CD8-positive, alpha-beta memory T cell (primary cell): ENCODE measurements around the gene IZUMO4. TPM values are rescaled to one million over a fixed set of nuclear protein-coding genes. Genes with fewer than 3 reads are reported as not detected.
"Not testable (repeated sequence)": the region's sequence is repeated elsewhere in the genome, so short reads cannot be mapped to it uniquely, and the experiment has no call there.

ENCODE experiments used
- CTCF ChIA-PET: fragments of 350-600 bp; sonication (Branson Sonifier 250); formaldehyde crosslinking; loops from one replicate; lab custom pipeline; 2021; ENCODE audit warnings: antibody characterized with exemption; lab: Charles Lee
- POLR2A ChIA-PET: fragments of 350-600 bp; sonication (Branson Sonifier 250); formaldehyde crosslinking; loops from one replicate; lab custom pipeline; 2021; ENCODE audit warnings: antibody characterized with exemption; lab: Charles Lee
- DNase-seq, 5 donors: peaks; one replicate each; pipeline versions ENCODE4 v3.0.0 to v3.0.0-alpha.2; 2020 to 2022; ENCODE audit warnings: mixed read lengths in 1 of 5
- H3K27ac ChIP-seq: one replicate; pipeline ENCODE4 v1.7.0; 2013; ENCODE audit warnings: low read depth, mild to moderate bottlenecking, low read length, moderate library complexity
- H3K27me3 ChIP-seq: 2 replicates; pipeline ENCODE4 v1.7.0; 2013; ENCODE audit warnings: low read length, mild to moderate bottlenecking; ENCODE audit not compliant: insufficient read depth, poor library complexity, severe bottlenecking
- H3K36me3 ChIP-seq: 2 replicates; pipeline ENCODE4 v1.7.0; 2013; ENCODE audit warnings: mild to moderate bottlenecking, low read length, moderate library complexity; ENCODE audit not compliant: insufficient read depth
- H3K4me1 ChIP-seq: 2 replicates; pipeline ENCODE4 v1.7.0; 2013; ENCODE audit warnings: mild to moderate bottlenecking, low read length, moderate library complexity; ENCODE audit not compliant: insufficient read depth
- H3K4me3 ChIP-seq: 2 replicates; pipeline ENCODE4 v1.7.0; 2013; ENCODE audit warnings: mild to moderate bottlenecking, low read length
- H3K9me3 ChIP-seq: 2 replicates; pipeline ENCODE4 v1.7.0; 2013; ENCODE audit warnings: mild to moderate bottlenecking, low read length
- H3K27ac Mint-ChIP-seq, 8 donors: one replicate each; pipeline ENCODE4 v1.8.0; 2020 to 2021; ENCODE audit warnings: mixed read lengths in 8 of 8, mild to moderate bottlenecking in 6 of 8, inconsistent platforms in 3 of 8, moderate library complexity in 3 of 8
- H3K27me3 Mint-ChIP-seq, 2 donors: one replicate each; pipeline ENCODE4 v1.8.0; 2020 to 2021; ENCODE audit warnings: mixed read lengths in 2 of 2, mild to moderate bottlenecking in 1 of 2, moderate library complexity in 1 of 2
- H3K36me3 Mint-ChIP-seq, 3 donors: one replicate each; pipeline ENCODE4 v1.8.0; 2020 to 2021; ENCODE audit warnings: mixed read lengths in 3 of 3, inconsistent platforms in 1 of 3, mild to moderate bottlenecking in 1 of 3
- H3K4me1 Mint-ChIP-seq, 3 donors: one replicate each; pipeline ENCODE4 v1.8.0; 2020 to 2021; ENCODE audit warnings: mixed read lengths in 3 of 3, inconsistent platforms in 1 of 3, mild to moderate bottlenecking in 1 of 3
- H3K4me3 Mint-ChIP-seq, 7 donors: one replicate each; pipeline ENCODE4 v1.8.0; 2020 to 2021; ENCODE audit warnings: mixed read lengths in 7 of 7, mild to moderate bottlenecking in 6 of 7, moderate library complexity in 4 of 7, inconsistent platforms in 2 of 7
- H3K9me3 Mint-ChIP-seq, 5 donors: one replicate each; pipeline ENCODE4 v1.8.0; 2020 to 2022; ENCODE audit warnings: mixed read lengths in 5 of 5, mild to moderate bottlenecking in 3 of 5, moderate library complexity in 2 of 5, inconsistent platforms in 1 of 5
- polyA plus RNA-seq: library from polyadenylated mRNA; unstranded; fragments of 300-500 nt; fragmentation: Illumina TruSeq; gene quantifications from one replicate; pipeline ENCODE4 v1.2.3, GENCODE V29; 2021
- total RNA-seq, 2 experiments: library from RNA; stranded (reverse); gene quantifications; one replicate each; pipeline ENCODE4 v1.2.3, GENCODE V29; 2021

IZUMO4 gene
- total and polyA plus RNA-seq, 3 experiments from 2014 or later, result 0.58 to 9.7 (median 8.9) TPM

DNA sequence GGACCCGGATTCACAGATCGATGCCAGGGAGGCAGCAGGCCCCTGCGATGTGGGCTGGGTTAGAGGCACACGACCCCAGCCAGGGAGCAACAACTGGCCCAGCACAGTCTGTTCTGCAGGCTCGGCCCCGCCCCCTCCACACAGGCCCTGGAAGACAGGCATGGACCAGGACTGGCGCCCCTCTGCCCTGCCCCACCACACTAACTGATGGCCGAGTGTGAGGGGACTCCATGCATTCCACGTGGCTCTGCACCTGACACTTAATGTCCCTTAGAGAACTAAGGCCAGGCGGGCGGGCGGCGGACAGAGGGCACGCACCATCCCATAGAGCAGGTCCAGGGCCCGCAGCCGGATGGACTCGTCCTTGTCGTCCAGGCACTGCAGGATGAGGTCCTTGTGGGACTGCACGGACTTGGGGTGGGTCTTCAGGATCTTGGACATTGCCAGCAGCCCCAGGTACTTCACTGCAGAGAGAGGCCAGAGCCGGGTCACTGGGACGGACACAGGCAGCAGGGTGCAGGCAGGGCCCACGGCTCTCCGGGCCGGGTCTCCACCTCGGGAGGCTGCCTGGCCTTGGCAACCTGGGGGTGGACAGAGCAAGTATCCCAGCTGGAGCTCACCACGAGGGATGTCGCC lies 24.8 kb downstream of the IZUMO4 start:
- H3K27me3 ChIP-seq, result no peaks in the 10 kb centered on the region
- no peak overlapping the region for H3K4me3 ChIP-seq
- ChIA-PET POLR2A (no interaction called here), CTCF (no interaction called here)
- peaks cover 43% of the 10 kb centered on the region for H3K36me3 ChIP-seq
- H3K4me3 Mint-ChIP-seq, result no peak overlapping the region
- H3K27ac ChIP-seq, result no peak overlapping the region
- peaks cover 0 to 81% (median 4%) of the 10 kb centered on the region in 3 donors for H3K36me3 Mint-ChIP-seq
- H3K27me3 Mint-ChIP-seq, result no peaks in the 10 kb centered on the region
- no peak for DNase-seq
- H3K4me1 Mint-ChIP-seq, result no peaks in the 10 kb centered on the region
- no peak overlapping the region for H3K27ac Mint-ChIP-seq
- H3K9me3 Mint-ChIP-seq, result no peaks in the 10 kb centered on the region
- no peaks in the 10 kb centered on the region for H3K4me1 ChIP-seq
- no peaks in the 10 kb centered on the region for H3K9me3 ChIP-seq

DNA sequence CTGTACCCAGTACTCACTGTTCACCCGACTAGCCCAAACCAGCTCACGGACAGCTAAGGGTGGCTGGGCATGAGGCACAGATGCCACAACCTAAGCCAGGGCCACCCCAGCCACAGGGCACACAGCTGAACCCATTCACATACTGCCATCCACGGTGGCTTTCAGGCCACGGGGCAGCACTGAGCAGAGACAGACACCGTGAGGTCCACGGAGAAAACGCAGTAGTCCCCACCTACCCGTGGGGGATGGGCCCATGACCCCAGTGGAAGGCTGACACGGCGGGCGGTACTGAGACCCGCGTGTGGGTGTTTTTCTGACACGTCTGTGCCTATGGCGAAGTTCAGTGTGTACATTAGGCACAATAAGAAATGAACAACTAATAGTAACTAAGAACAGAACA lies 25.5 kb downstream of the IZUMO4 start:
- peaks cover 35% of the 10 kb centered on the region for H3K36me3 ChIP-seq
- Mint-ChIP-seq H3K4me3 (no peak overlapping the region), H3K27me3 (no peaks in the 10 kb centered on the region)

DNA sequence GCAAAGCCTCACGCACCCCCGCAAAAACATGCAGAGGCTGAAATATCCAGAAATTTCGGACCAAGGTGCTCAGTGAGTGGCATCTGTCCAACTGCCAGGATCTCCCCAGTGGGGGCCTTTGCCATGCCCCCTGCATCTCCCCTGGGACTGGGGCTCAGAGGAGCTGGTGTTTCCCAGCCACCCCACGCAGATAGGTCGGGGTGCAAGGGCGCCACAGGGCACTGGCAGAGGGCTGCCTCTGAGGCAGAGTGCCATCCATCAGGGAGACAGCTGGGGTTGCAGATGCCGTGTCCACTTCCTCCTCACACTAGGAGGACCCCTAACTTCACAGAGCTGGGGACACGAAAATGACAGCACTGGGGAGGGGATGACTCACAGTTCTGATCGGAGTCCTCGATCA lies 26.3 kb downstream of the IZUMO4 start:
- Mint-ChIP-seq H3K27me3 (no peaks in the 10 kb centered on the region), H3K4me3 (no peak overlapping the region), H3K4me1 (no peaks in the 10 kb centered on the region), H3K36me3 (peaks cover 0 to 82% (median 4%) of the 10 kb centered on the region in 3 donors), H3K27ac (no peak overlapping the region), H3K9me3 (no peaks in the 10 kb centered on the region)
- no peak overlapping the region for H3K27ac ChIP-seq
- DNase-seq, result no peak
- no peaks in the 10 kb centered on the region for H3K4me1 ChIP-seq
- POLR2A ChIA-PET, result no interaction called here
- no peaks in the 10 kb centered on the region for H3K27me3 ChIP-seq
- H3K36me3 ChIP-seq, result peaks cover 28% of the 10 kb centered on the region
- H3K4me3 ChIP-seq, result no peak overlapping the region
- H3K9me3 ChIP-seq, result no peaks in the 10 kb centered on the region
- CTCF ChIA-PET, result no interaction called here

More for the DNA sequence above, 25.5 kb downstream of the IZUMO4 start:
- H3K27ac ChIP-seq, result no peak overlapping the region
- H3K4me1 ChIP-seq, result no peaks in the 10 kb centered on the region
- ChIA-PET POLR2A (no interaction called here), CTCF (no interaction called here)
- no peak for DNase-seq
- peaks cover 0 to 82% (median 4%) of the 10 kb centered on the region in 3 donors for H3K36me3 Mint-ChIP-seq
- H3K4me1 Mint-ChIP-seq, result no peaks in the 10 kb centered on the region
- no peak overlapping the region for H3K27ac Mint-ChIP-seq
- H3K9me3 Mint-ChIP-seq, result no peaks in the 10 kb centered on the region
- H3K9me3 ChIP-seq, result no peaks in the 10 kb centered on the region
- no peaks in the 10 kb centered on the region for H3K27me3 ChIP-seq
- no peak overlapping the region for H3K4me3 ChIP-seq

DNA sequence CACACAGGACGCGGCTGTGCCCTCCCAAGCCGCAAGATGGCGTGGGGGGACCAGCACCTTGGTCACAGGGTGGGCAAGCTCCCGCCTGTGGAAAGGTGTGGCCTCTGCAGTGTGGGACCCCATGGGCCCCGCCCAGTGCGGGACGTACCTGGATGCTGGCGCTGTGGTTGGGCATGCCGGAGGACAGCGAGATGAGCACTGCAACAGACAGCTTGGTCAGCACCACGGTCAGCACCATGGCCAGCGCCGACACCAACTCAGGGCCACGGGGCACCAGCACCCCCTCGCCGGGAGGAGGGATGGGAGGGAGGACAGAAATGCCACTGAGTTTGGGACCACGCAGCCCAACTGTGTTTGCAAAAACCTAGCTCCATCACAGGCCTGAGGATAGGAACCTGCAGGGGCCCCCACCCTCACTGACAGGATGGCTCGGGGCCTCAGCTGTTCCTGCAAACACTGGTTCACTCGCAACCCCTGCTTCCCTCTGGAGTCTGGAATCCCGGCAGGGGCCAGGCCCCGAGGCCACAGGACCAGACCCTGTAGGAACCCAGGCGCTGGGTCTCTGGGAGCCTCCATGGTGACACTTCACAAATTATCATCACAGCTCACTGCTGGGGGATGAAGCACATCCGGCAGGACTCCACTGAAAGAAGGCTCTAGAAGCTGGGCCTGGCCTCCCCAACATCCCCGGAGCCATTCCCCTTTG lies 27.1 kb downstream of the IZUMO4 start:
- Mint-ChIP-seq H3K4me3 (no peak overlapping the region), H3K4me1 (no peaks in the 10 kb centered on the region), H3K9me3 (no peaks in the 10 kb centered on the region), H3K36me3 (peaks cover 0 to 75% (median 2%) of the 10 kb centered on the region in 3 donors), H3K27me3 (no peaks in the 10 kb centered on the region), H3K27ac (peak overlapping the region in 1 of 8 donors; percentile 26)
- no peaks in the 10 kb centered on the region for H3K9me3 ChIP-seq
- H3K4me3 ChIP-seq, result no peak overlapping the region
- H3K36me3 ChIP-seq, result peaks cover 22% of the 10 kb centered on the region
- POLR2A ChIA-PET, result no interaction called here
- no peaks in the 10 kb centered on the region for H3K27me3 ChIP-seq
- H3K27ac ChIP-seq, result no peak overlapping the region
- CTCF ChIA-PET, result interaction anchor here (0.9 kb wide), 1 partner anchor 11 kb away, joined by 3 read pairs; no protein-coding TSS in a partner anchor
- H3K4me1 ChIP-seq, result no peaks in the 10 kb centered on the region
- peak in 1 of 5 donors; percentile 12 for DNase-seq

DNA sequence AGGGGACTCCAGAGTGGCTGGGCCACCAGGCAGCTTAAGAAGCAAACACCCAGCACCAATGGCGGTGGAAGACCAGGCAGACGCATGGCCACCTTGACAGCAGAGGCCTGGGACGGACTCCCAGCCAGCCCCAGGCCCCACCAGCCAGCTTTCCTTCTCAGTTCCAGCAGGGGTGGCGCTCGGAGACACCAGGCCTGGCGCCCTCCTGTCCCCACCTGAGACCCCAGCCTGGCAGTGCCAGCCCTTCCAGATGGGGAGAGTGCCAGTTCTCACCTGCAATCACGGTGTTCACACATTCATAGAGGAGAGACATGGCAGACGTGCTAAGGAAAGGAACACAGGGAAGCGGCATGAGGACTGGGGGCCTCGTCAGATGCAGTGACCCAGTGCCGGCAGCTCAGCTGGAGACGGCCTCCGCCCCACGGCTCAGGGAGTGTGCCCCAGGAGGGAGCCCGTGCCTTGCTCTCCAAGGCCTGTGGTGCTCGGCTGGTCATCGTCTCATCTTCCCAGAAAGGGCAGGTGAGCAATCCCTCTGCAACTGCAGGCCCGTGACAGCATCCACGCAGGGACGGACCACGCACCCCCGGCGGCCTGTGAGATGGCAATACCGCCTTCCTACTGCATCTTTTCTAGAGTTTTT lies 30.3 kb downstream of the IZUMO4 start:
- no peak overlapping the region for H3K27ac Mint-ChIP-seq
- H3K36me3 Mint-ChIP-seq, result peaks cover 0 to 70% (median 0%) of the 10 kb centered on the region in 3 donors
- H3K4me3 Mint-ChIP-seq, result no peak overlapping the region
- Histone ChIP-seq H3K4me3 (no peak overlapping the region), H3K4me1 (no peaks in the 10 kb centered on the region), H3K36me3 (peaks cover 37% of the 10 kb centered on the region), H3K9me3 (no peaks in the 10 kb centered on the region), H3K27me3 (no peaks in the 10 kb centered on the region), H3K27ac (no peak overlapping the region)
- no peaks in the 10 kb centered on the region for H3K9me3 Mint-ChIP-seq
- POLR2A ChIA-PET, result no interaction called here
- H3K4me1 Mint-ChIP-seq, result no peaks in the 10 kb centered on the region
- no peak for DNase-seq
- no peaks in the 10 kb centered on the region for H3K27me3 Mint-ChIP-seq
- CTCF ChIA-PET, result no interaction called here

DNA sequence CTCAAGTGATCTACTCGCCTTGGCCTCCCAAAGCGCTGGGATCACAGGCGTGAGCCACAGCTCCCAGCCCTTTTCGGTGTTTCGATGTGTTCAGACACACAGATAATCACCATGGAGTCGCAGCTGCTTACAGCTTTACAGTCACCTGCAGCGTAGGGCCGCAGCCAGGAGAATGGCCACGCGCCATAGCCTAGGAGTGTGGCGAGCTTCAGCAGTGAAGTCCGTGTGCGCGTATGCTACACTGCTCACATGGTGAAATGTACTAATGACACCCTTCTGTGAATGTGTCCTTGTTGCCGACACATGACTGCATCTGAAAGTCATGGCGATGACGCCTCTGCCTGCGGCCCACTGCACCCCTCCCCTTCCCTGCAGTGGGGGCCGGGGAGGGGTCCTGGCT lies 31.0 kb downstream of the IZUMO4 start:
- POLR2A ChIA-PET, result no interaction called here
- no peaks in the 10 kb centered on the region for H3K4me1 Mint-ChIP-seq

DNA sequence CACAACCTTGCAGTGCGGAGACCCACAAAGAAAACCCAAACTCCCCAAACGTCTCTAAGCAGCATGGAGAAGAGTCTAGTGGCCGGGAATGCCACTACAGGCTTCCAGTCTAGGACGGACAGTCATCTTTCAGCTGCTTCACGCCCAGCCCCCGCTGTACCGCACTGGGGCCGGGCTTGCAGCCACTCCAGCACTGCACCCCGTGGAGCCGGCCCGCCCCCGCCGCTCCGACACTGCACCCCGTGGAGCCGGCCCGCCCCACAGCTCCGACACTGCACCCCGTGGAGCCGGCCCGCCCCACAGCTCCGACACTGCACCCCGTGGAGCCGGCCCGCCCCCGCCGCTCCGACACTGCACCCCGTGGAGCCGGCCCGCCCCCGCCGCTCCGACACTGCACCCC lies 31.5 kb downstream of the IZUMO4 start:
- H3K4me3 ChIP-seq, H3K27me3 ChIP-seq, POLR2A ChIA-PET, H3K27ac Mint-ChIP-seq, H3K27ac ChIP-seq, H3K9me3 Mint-ChIP-seq, H3K9me3 ChIP-seq, DNase-seq, CTCF ChIA-PET, H3K4me3 Mint-ChIP-seq, H3K4me1 ChIP-seq, H3K4me1 Mint-ChIP-seq, H3K27me3 Mint-ChIP-seq: not testable (repeated sequence)
- peaks cover 0 to 69% (median 1%) of the 10 kb centered on the region in 3 donors for H3K36me3 Mint-ChIP-seq
- H3K36me3 ChIP-seq, result peaks cover 38% of the 10 kb centered on the region

More for the DNA sequence above, 31.0 kb downstream of the IZUMO4 start:
- no peaks in the 10 kb centered on the region for H3K27me3 Mint-ChIP-seq
- no peaks in the 10 kb centered on the region for H3K9me3 ChIP-seq
- peaks cover 0 to 70% (median 0%) of the 10 kb centered on the region in 3 donors for H3K36me3 Mint-ChIP-seq
- H3K4me3 ChIP-seq, result no peak overlapping the region
- H3K27ac ChIP-seq, result no peak overlapping the region
- CTCF ChIA-PET, result no interaction called here
- peaks cover 41% of the 10 kb centered on the region for H3K36me3 ChIP-seq
- H3K27ac Mint-ChIP-seq, result no peak overlapping the region
- no peaks in the 10 kb centered on the region for H3K4me1 ChIP-seq
- DNase-seq, result no peak
- H3K4me3 Mint-ChIP-seq, result no peak overlapping the region
- H3K9me3 Mint-ChIP-seq, result no peaks in the 10 kb centered on the region
- no peaks in the 10 kb centered on the region for H3K27me3 ChIP-seq

DNA sequence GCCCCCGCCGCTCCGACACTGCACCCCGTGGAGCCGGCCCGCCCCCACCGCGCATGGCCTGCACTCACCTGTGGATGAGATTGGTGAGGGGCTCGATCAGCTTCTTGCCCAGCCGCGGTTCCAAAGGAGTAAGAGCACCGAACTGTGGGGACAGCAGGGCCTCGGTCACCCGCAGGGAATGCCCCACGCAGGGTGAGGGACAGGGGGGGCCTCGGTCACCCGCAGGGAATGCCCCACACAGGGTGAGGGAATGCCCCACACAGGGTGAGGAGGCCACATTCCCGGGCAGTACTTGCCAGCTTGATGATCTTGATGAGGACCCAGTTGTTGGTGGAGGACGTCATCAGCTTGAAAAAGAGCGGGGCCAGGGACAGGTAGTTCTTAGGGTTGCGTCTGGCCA lies 32.3 kb downstream of the IZUMO4 start:
- ChIA-PET CTCF (no interaction called here), POLR2A (interaction anchor here (0.6 kb wide), 1 partner anchor 18 kb away, joined by 3 read pairs; no protein-coding TSS in a partner anchor)
- no peak for DNase-seq
- peaks cover 33% of the 10 kb centered on the region for H3K36me3 ChIP-seq
- H3K36me3 Mint-ChIP-seq, result peaks cover 0 to 71% (median 2%) of the 10 kb centered on the region in 3 donors
- H3K4me1 ChIP-seq, result no peaks in the 10 kb centered on the region
- H3K9me3 Mint-ChIP-seq, result no peaks in the 10 kb centered on the region
- no peaks in the 10 kb centered on the region for H3K9me3 ChIP-seq
- no peak overlapping the region for H3K27ac ChIP-seq
- no peaks in the 10 kb centered on the region for H3K27me3 Mint-ChIP-seq
- no peak overlapping the region for H3K27ac Mint-ChIP-seq
- H3K4me1 Mint-ChIP-seq, result peaks cover 0 to 1% (median 0%) of the 10 kb centered on the region in 3 donors
- H3K4me3 Mint-ChIP-seq, result peak overlapping the region in 1 of 7 donors; percentile 40
- H3K4me3 ChIP-seq, result no peak overlapping the region
- no peaks in the 10 kb centered on the region for H3K27me3 ChIP-seq
